ENCODE data around the gene CGB3.

Gene CGB3

GRCh38 chr19:49056101-49056901 is 32.2 kb upstream of the CGB3 start (continued):
- no peak for TF ChIP-seq WT1 (tag by site-specific recombination; IDR thresholded peaks at IDR 0.05)
- TF ChIP-seq ZNF768 (tag by site-specific recombination; IDR thresholded peaks at IDR 0.05), result no peak
- no peak for TF ChIP-seq ZNF623 (tag by site-specific recombination; IDR thresholded peaks at IDR 0.05)
- no peak for TF ChIP-seq ZNF48 (tag by site-specific recombination; IDR thresholded peaks at IDR 0.05)
- peak; percentile 90 for TF ChIP-seq KLF1 (tag by site-specific recombination; IDR thresholded peaks at IDR 0.05)
- no peak for TF ChIP-seq IKZF3 (tag by site-specific recombination; IDR thresholded peaks at IDR 0.05)
- peak; percentile 92 for TF ChIP-seq PATZ1 (tag by site-specific recombination; IDR thresholded peaks at IDR 0.05)
- TF ChIP-seq ZNF24 (tag by site-specific recombination; IDR thresholded peaks at IDR 0.05), result no peak
- peak; percentile 42; the same call in 1 of the 2 replicates for TF ChIP-seq ZNF76 (tag by site-specific recombination; IDR thresholded peaks at IDR 0.05; ENCODE audit: borderline replicate concordance, low read depth)
- no peak for TF ChIP-seq ZNF239 (tag by site-specific recombination; IDR thresholded peaks at IDR 0.05)
- TF ChIP-seq ZEB2 (tag by site-specific recombination; IDR thresholded peaks at IDR 0.05), result peak; percentile 36; the same call in 1 of the 2 replicates
- no peak for TF ChIP-seq ZNF571 (tag by site-specific recombination; IDR thresholded peaks at IDR 0.05)
- 0 out of 2 replicates have a peak, but pooled peaks have one; percentile 25 for TF ChIP-seq ZNF600 (tag by site-specific recombination; IDR thresholded peaks at IDR 0.05)
- TF ChIP-seq ZNF112 (tag by site-specific recombination; IDR thresholded peaks at IDR 0.05), result no peak
- TF ChIP-seq HOXC10 (CRISPR knock-in tag; IDR thresholded peaks at IDR 0.05), result no peak
- TF ChIP-seq ZNF449 (tag by site-specific recombination; IDR thresholded peaks at IDR 0.05), result no peak
- TF ChIP-seq HOXA7 (CRISPR knock-in tag; IDR thresholded peaks at IDR 0.05; ENCODE audit: borderline replicate concordance), result no peak
- TF ChIP-seq ZSCAN18 (tag by site-specific recombination; IDR thresholded peaks at IDR 0.05), result no peak
- TF ChIP-seq CTCF (tag by site-specific recombination; IDR thresholded peaks at IDR 0.05), result peak; percentile 81
- peak; percentile 75 for TF ChIP-seq ZIC2 (tag by site-specific recombination; IDR thresholded peaks at IDR 0.05)
- peak; percentile 12 for TF ChIP-seq ZBTB26 (tag by site-specific recombination; optimal IDR thresholded peaks at IDR 0.05)
- TF ChIP-seq ZNF560 (tag by site-specific recombination; IDR thresholded peaks at IDR 0.05; ENCODE audit: borderline replicate concordance), result no peak
- TF ChIP-seq KLF16 (tag by site-specific recombination; IDR thresholded peaks at IDR 0.05), result peak; percentile 82; the same call in 1 of the 2 replicates
- TF ChIP-seq ZNF692 (tag by site-specific recombination; IDR thresholded peaks at IDR 0.05), result peak; percentile 50; the same call in 1 of the 2 replicates
- TF ChIP-seq ZNF777 (tag by site-specific recombination; IDR thresholded peaks at IDR 0.05; ENCODE audit: borderline replicate concordance), result no peak
- no peak for TF ChIP-seq TCF7L2 (IDR thresholded peaks at IDR 0.05; ENCODE audit: borderline replicate concordance, low read depth, low read length)
- TF ChIP-seq ZNF530 (tag by site-specific recombination; IDR thresholded peaks at IDR 0.05; ENCODE audit: low read depth), result no peak

Data from HEK293 (cell line).